Right lobe of liver (tissue), 6 donors: ENCODE measurements around the gene CCNF. TPM values are rescaled to one million over a fixed set of nuclear protein-coding genes. Genes with fewer than 3 reads are reported as not detected.
A peak's percentile ranks its signal among the peaks of the same experiment; 100 is the strongest.

Experiments used
- ATAC-seq, 4 donors: fragments of 200-7000 bp; cut with Tn5 transposase; one replicate each; pipeline ENCODE4 v1.9.1; 2020; ENCODE audit warnings: mild to moderate bottlenecking in 4 of 4, moderate library complexity in 4 of 4
- DNase-seq, 3 donors: peaks; one replicate each; pipeline ENCODE4 v3.0.0-alpha.2; 2020
- H3K27ac ChIP-seq, 3 donors: fragments of 200-600 bp; one replicate each; pipeline ENCODE4 v1.8.0; 2022
- H3K27me3 ChIP-seq, 2 donors: fragments of 200-600 bp; one replicate each; pipeline ENCODE4 v1.8.0; 2022
- H3K36me3 ChIP-seq, 4 donors: fragments of 200-600 bp; sonication (generic) in 1 of 4; one replicate each; pipeline versions ENCODE4 v1.5.1 to v1.8.0; 2017 to 2022; ENCODE audit warnings: control low read depth in 1 of 4
- H3K4me1 ChIP-seq, 4 donors: fragments of 200-600 bp; sonication (generic) in 1 of 4; one replicate each; pipeline versions ENCODE4 v1.5.1 to v1.8.0; 2017 to 2022; ENCODE audit warnings: control low read depth in 1 of 4
- H3K4me3 ChIP-seq, 3 donors: fragments of 200-600 bp; one replicate each; pipeline ENCODE4 v1.8.0; 2022
- H3K9me3 ChIP-seq, 4 donors: fragments of 200-600 bp; sonication (generic) in 1 of 4; one replicate each; pipeline versions ENCODE4 v1.5.1 to v1.8.0; 2017 to 2022; ENCODE audit warnings: control low read depth in 1 of 4
- POLR2A ChIP-seq: fragments of 450-650 bp; IDR thresholded peaks from one replicate; pipeline ENCODE4 v1.6.1; 2017; ENCODE audit warnings: antibody characterized with exemption, mild to moderate bottlenecking
- WGBS: methylation state at CpG from one replicate; pipeline ENCODE4 v1.1.6; 2018; ENCODE audit warnings: low coverage, low lambda C conversion rate; ENCODE audit not compliant: insufficient coverage; ENCODE audit errors: missing lambda C conversion rate; 5-methylcytosine and 5-hydroxymethylcytosine counted together
- intact Hi-C, 2 donors: fragments of 100-400 bp; cut with DNase I; formaldehyde crosslinking; loops; one replicate each; pipeline versions ENCODE4 v1.11.2 to v1.14.1; 2022
- total RNA-seq, 6 experiments: library from RNA; depleted of rRNA in 2 of 6; stranded (reverse); fragments of >200 nt in 2 of 6; fragmentation: NEBNext Ultra II Directional in 3 of 6; extraction: Animal tissue kit (Norgen Biotek cat#: 25700) in 3 of 6; gene quantifications; one replicate each; pipeline versions ENCODE4 v1.1.0 to v1.2.4, GENCODE V29; 2016 to 2023
- TF ChIP-seq, protein P1 (sequence below), 4 donors: fragments of 200-600 bp in 3 of 4; fragments of 450-650 bp in 1 of 4; IDR thresholded peaks; one replicate each; pipeline versions ENCODE4 v1.5.1 to v1.8.0; 2016 to 2022; ENCODE audit warnings: antibody characterized with exemption in 4 of 4, mild to moderate bottlenecking in 2 of 4
- donor health status: DM: no; HTN: yes; CAD: no.
- donor health status: DM: no; HTN: no; CAD: no.
- donor health status: DM: no; HTN: no; CAD: no.
- donor health status: DM: no; HTN: yes; CAD: no.
- donor health status: DM: no; HTN: yes; CAD: no.

CCNF gene
- total RNA-seq, 6 experiments from 2014 or later, result 1.3 to 2.7 (median 1.7) TPM

- ATAC-seq, result peak; percentile 17 to 48 (median 35)
- no peak for TF ChIP-seq POLR2A
- TF ChIP-seq, protein P1, sequence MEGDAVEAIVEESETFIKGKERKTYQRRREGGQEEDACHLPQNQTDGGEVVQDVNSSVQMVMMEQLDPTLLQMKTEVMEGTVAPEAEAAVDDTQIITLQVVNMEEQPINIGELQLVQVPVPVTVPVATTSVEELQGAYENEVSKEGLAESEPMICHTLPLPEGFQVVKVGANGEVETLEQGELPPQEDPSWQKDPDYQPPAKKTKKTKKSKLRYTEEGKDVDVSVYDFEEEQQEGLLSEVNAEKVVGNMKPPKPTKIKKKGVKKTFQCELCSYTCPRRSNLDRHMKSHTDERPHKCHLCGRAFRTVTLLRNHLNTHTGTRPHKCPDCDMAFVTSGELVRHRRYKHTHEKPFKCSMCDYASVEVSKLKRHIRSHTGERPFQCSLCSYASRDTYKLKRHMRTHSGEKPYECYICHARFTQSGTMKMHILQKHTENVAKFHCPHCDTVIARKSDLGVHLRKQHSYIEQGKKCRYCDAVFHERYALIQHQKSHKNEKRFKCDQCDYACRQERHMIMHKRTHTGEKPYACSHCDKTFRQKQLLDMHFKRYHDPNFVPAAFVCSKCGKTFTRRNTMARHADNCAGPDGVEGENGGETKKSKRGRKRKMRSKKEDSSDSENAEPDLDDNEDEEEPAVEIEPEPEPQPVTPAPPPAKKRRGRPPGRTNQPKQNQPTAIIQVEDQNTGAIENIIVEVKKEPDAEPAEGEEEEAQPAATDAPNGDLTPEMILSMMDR (IDR thresholded peaks at IDR 0.05), result no peak
- no peaks in the 10 kb centered on the region for H3K9me3 ChIP-seq
- H3K36me3 ChIP-seq, result no peaks in the 10 kb centered on the region
- peaks cover 0 to 52% (median 11%) of the 10 kb centered on the region in 4 donors for H3K4me1 ChIP-seq
- H3K4me3 ChIP-seq, result peak overlapping the region in 1 of 3 donors; percentile 36
- intact Hi-C loops, result no loop called here
- H3K27ac ChIP-seq, result no peak overlapping the region
- DNase-seq, result peak in 2 of 3 donors; percentile 53 to 65
- 6% methylated on average over 3 of the region's 14 CpGs for WGBS
- no peaks in the 10 kb centered on the region for H3K27me3 ChIP-seq
Observed at GRCh38 chr16:2468725-2469398, 39.6 kb downstream of the CCNF start.

DNA sequence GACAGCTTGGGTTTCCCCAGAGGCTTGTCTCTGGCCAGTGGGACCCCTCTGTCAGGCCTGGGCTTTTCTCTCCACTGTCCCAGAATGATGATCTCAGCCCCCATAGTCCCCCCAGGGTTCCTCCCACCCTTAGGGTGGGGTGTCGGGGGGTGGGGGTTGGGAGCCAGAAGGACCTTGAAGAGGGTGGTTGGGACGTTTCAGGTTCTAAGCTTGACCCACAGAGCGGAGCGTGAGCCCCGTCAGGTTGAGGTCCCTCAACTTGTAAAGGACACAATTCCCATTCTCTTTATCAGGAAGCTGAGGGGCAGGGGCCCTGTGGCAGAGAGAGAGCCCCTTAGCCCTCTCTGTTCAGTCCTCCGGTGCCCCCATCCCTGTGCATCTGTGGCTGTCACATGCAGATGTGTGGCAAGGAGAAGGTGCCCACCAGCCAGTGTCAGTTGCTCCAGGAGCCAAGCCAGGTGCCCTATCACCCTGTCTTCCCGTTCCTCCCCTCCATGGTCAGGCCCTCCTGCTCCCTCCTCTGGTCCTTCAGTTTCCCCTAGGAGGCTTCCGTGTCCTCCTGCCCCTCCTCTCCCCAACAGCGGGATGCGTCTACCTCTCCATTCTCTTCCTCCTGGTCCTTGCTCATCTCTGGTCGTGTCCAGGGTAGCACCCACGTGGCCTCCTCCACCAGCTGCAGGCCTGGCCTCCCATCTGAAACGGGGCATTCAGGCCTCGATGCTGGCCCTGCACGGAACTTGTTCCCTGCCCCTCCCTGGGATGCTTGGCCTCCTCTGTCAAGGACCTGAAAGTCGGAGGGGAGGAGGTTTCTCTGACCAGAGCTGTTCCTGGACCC, 40.4 kb downstream of the CCNF start:
- H3K9me3 ChIP-seq, result no peaks in the 10 kb centered on the region
- 33% methylated on average over 6 of the region's 16 CpGs for WGBS
- TF ChIP-seq, protein P1 (IDR thresholded peaks at IDR 0.05), result no peak
- no peak for ATAC-seq
- no peaks in the 10 kb centered on the region for H3K36me3 ChIP-seq
- no peak overlapping the region for H3K27ac ChIP-seq
- intact Hi-C loops, result no loop called here
- peaks cover 0 to 52% (median 11%) of the 10 kb centered on the region in 4 donors for H3K4me1 ChIP-seq
- DNase-seq, result peak in 1 of 3 donors; percentile 43
- H3K27me3 ChIP-seq, result no peaks in the 10 kb centered on the region
- no peak overlapping the region for H3K4me3 ChIP-seq

DNA sequence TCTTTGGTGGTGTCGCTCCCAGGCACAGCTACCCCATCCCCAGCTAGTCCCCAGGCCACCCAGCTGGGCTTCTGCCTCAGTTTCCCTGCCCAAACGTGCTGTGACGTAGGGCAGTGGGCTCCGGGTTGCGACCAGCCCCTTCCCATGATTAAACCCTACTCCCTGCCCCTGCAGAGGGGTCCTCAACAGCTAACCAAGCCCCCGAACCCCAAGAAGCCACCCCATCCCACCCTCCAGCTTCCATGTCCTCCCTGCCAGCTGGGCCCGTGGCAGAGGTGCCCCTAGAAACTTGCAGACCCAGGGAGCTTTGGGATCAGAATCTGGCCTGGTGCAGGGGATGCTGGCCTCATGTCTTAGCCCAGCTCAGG, 41.0 kb downstream of the CCNF start:
- WGBS, result 80% methylated on average over 3 of the region's 7 CpGs
- intact Hi-C loops, result no loop called here
- H3K9me3 ChIP-seq, result no peaks in the 10 kb centered on the region
- TF ChIP-seq, protein P1 (IDR thresholded peaks at IDR 0.05), result no peak
- no peak for TF ChIP-seq POLR2A
- no peaks in the 10 kb centered on the region for H3K27me3 ChIP-seq
- ATAC-seq (no peak), DNase-seq (peak in 1 of 3 donors; percentile 41)
- no peak overlapping the region for H3K27ac ChIP-seq
- H3K36me3 ChIP-seq, result no peaks in the 10 kb centered on the region
- H3K4me1 ChIP-seq, result peaks cover 0 to 52% (median 11%) of the 10 kb centered on the region in 4 donors
- H3K4me3 ChIP-seq, result no peak overlapping the region

DNA sequence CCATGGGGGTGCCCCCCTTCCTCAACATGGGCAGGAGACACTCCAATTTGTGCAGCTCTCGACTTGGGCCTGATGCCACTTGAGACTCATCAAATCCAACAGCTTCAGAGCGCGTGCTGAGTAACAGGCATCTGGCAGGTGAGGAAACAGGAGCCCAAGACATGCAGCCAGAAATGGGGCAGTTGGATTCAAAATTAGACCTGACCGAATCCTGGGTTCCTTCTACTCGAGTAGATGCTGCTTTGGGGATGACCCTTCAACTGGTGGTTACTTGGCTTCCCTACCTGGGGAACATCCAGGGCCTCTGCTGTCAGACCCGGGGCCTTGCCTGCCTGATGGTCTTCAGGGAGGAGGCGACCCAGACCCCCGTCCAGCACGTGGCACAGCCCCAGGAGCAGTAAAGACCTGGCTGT, 41.4 kb downstream of the CCNF start:
- no peaks in the 10 kb centered on the region for H3K9me3 ChIP-seq
- WGBS, result 0% methylated on average over 2 of the region's 9 CpGs
- TF ChIP-seq, protein P1 (IDR thresholded peaks at IDR 0.05), result no peak
- no peak for TF ChIP-seq POLR2A
- no peak overlapping the region for H3K27ac ChIP-seq
- DNase-seq (peak in 1 of 3 donors; percentile 40), ATAC-seq (no peak)
- peaks cover 0 to 54% (median 12%) of the 10 kb centered on the region in 4 donors for H3K4me1 ChIP-seq
- H3K36me3 ChIP-seq, result no peaks in the 10 kb centered on the region
- intact Hi-C loops, result no loop called here
- H3K27me3 ChIP-seq, result no peaks in the 10 kb centered on the region
- no peak overlapping the region for H3K4me3 ChIP-seq
